HepG2 (cell line): ENCODE results near the gene ARHGAP29. TPM values are rescaled to one million over a fixed set of nuclear protein-coding genes. Genes with fewer than 3 reads are reported as not detected.

ENCODE experiments used
- BCL6 ChIP-seq: IDR thresholded peaks from 2 replicates; pipeline ENCODE4 v1.6.1; 2016; ENCODE audit warnings: missing genetic modification reagents, missing compliant biosample characterization
- FOXK1 ChIP-seq: sonication (generic); formaldehyde crosslinking; IDR thresholded peaks from 2 replicates; pipeline ENCODE4 v1.4.0; 2020; ENCODE audit warnings: low read depth, missing genetic modification reagents, borderline replicate concordance
- HCFC1 ChIP-seq: fragments of 150-350 bp; IDR thresholded peaks from 2 replicates; pipeline ENCODE4 v1.6.1; 2014; ENCODE audit warnings: low read depth, low read length
- JARID2 ChIP-seq: sonication (generic); formaldehyde crosslinking; IDR thresholded peaks from 2 replicates; pipeline ENCODE4 v1.8.1; 2023; ENCODE audit warnings: missing genetic modification reagents, inconsistent platforms; ENCODE audit not compliant: insufficient replicate concordance
- MED1 ChIP-seq: sonication (generic); formaldehyde crosslinking; IDR thresholded peaks from 2 replicates; pipeline ENCODE4 v1.4.0; 2020; ENCODE audit warnings: missing genetic modification reagents
- NFIB ChIP-seq: sonication (generic); formaldehyde crosslinking; IDR thresholded peaks from 2 replicates; pipeline ENCODE4 v1.9.0; 2021; ENCODE audit warnings: missing genetic modification reagents, mild to moderate bottlenecking, borderline replicate concordance
- PAF1 ChIP-seq: IDR thresholded peaks from 2 replicates; pipeline ENCODE4 v1.6.1; 2016; ENCODE audit warnings: missing genetic modification reagents, missing compliant biosample characterization
- PAX8 ChIP-seq: sonication (generic); formaldehyde crosslinking; IDR thresholded peaks from 2 replicates; pipeline ENCODE4 v1.8.0; 2022; ENCODE audit warnings: mild to moderate bottlenecking, missing genetic modification reagents, borderline replicate concordance
- SAFB2 ChIP-seq: sonication (generic); formaldehyde crosslinking; IDR thresholded peaks from 2 replicates; pipeline ENCODE4 v1.5.1; 2020; ENCODE audit warnings: missing genetic modification reagents, low read depth, mild to moderate bottlenecking, borderline replicate concordance
- SKIL ChIP-seq: sonication (generic); formaldehyde crosslinking; IDR thresholded peaks from 2 replicates; pipeline ENCODE4 v1.8.0; 2022; ENCODE audit warnings: missing genetic modification reagents, mild to moderate bottlenecking, moderate library complexity, borderline replicate concordance
- TGIF2 ChIP-seq: IDR thresholded peaks from 2 replicates; pipeline ENCODE4 v1.6.1; 2016; ENCODE audit warnings: control low read depth, missing compliant biosample characterization
- ZBTB2 ChIP-seq: sonication (generic); formaldehyde crosslinking; IDR thresholded peaks from 2 replicates; pipeline ENCODE4 v1.8.0; 2022; ENCODE audit warnings: low read depth, missing genetic modification reagents
- ZBTB3 ChIP-seq: sonication (generic); formaldehyde crosslinking; IDR thresholded peaks from 2 replicates; pipeline ENCODE4 v1.4.0; 2020; ENCODE audit warnings: low read depth, mild to moderate bottlenecking, moderate library complexity, missing genetic modification reagents, borderline replicate concordance
- ZNF101 ChIP-seq: sonication (generic); formaldehyde crosslinking; IDR thresholded peaks from 2 replicates; pipeline ENCODE4 v1.4.0; 2020; ENCODE audit warnings: mild to moderate bottlenecking, low read depth, missing genetic modification reagents, borderline replicate concordance
- ZNF180 ChIP-seq: sonication (generic); formaldehyde crosslinking; IDR thresholded peaks from 2 replicates; pipeline ENCODE4 v1.4.0; 2020; ENCODE audit warnings: low read depth, missing genetic modification reagents, borderline replicate concordance
- ZNF253 ChIP-seq: sonication (generic); formaldehyde crosslinking; IDR thresholded peaks from 2 replicates; pipeline ENCODE4 v1.8.0; 2022; ENCODE audit warnings: mild to moderate bottlenecking, missing genetic modification reagents, borderline replicate concordance
- ZNF263 ChIP-seq: sonication (generic); formaldehyde crosslinking; IDR thresholded peaks from 2 replicates; pipeline ENCODE4 v1.4.0; 2020; ENCODE audit warnings: missing genetic modification reagents
- ZNF335 ChIP-seq: sonication (generic); formaldehyde crosslinking; IDR thresholded peaks from 2 replicates; pipeline ENCODE4 v1.4.0; 2020; ENCODE audit warnings: missing genetic modification reagents
- ZNF350 ChIP-seq: sonication (generic); formaldehyde crosslinking; IDR thresholded peaks from 2 replicates; pipeline ENCODE4 v1.4.0; 2020; ENCODE audit warnings: mild to moderate bottlenecking, low read depth, missing genetic modification reagents, borderline replicate concordance
- ZNF460 ChIP-seq: sonication (generic); formaldehyde crosslinking; IDR thresholded peaks from 2 replicates; pipeline ENCODE4 v1.5.1; 2020; ENCODE audit warnings: missing genetic modification reagents, mild to moderate bottlenecking, borderline replicate concordance
- ZNF615 ChIP-seq: sonication (generic); formaldehyde crosslinking; IDR thresholded peaks from 2 replicates; pipeline ENCODE4 v1.5.0; 2020; ENCODE audit warnings: mild to moderate bottlenecking, missing genetic modification reagents, borderline replicate concordance
- ZNF879 ChIP-seq: sonication (generic); formaldehyde crosslinking; IDR thresholded peaks from 2 replicates; pipeline ENCODE4 v1.8.1; 2023; ENCODE audit warnings: missing genetic modification reagents
- polyA plus RNA-seq, 8 experiments: library from polyadenylated mRNA; depleted of rRNA in 3 of 8; stranded (reverse) in 7 of 8; unstranded in 1 of 8; fragments of >200 nt; fragmentation: Illumina TruSeq in 4 of 8; extraction: Trizol in 4 of 8; gene quantifications; 2 replicates each; pipeline versions ENCODE4 v1.2.1 to v1.2.3, GENCODE V29; 2011 to 2016; ENCODE audit warnings: low read depth in 4 of 8, missing spikeins in 1 of 8, mixed read lengths in 1 of 8; ENCODE audit not compliant: insufficient read depth in 1 of 8
- total RNA-seq, 5 experiments: library from RNA; depleted of rRNA; stranded (reverse); fragments of >200 nt; fragmentation: Illumina TruSeq; extraction: Trizol; gene quantifications; 2 replicates each; pipeline ENCODE4 v1.2.3, GENCODE V29; 2016; ENCODE audit warnings: low read depth in 1 of 5
- TF ChIP-seq, protein P1 (sequence below): sonication (generic); formaldehyde crosslinking; IDR thresholded peaks from 2 replicates; pipeline ENCODE4 v1.4.0; 2020; ENCODE audit warnings: missing genetic modification reagents, mild to moderate bottlenecking, borderline replicate concordance

Gene ARHGAP29
- total and polyA plus RNA-seq, 2 of the 13 experiments (the other 11 are each of a cell fraction or from before 2014, with no cell fraction given), result 12.8 to 18.3 TPM

- no peak for TF ChIP-seq ZNF263
- TF ChIP-seq TGIF2 (CRISPR knock-in tag), result no peak
- TF ChIP-seq ZNF101 (CRISPR knock-in tag), result no peak
- no peak for TF ChIP-seq NFIB (CRISPR knock-in tag)
- TF ChIP-seq, protein P1, sequence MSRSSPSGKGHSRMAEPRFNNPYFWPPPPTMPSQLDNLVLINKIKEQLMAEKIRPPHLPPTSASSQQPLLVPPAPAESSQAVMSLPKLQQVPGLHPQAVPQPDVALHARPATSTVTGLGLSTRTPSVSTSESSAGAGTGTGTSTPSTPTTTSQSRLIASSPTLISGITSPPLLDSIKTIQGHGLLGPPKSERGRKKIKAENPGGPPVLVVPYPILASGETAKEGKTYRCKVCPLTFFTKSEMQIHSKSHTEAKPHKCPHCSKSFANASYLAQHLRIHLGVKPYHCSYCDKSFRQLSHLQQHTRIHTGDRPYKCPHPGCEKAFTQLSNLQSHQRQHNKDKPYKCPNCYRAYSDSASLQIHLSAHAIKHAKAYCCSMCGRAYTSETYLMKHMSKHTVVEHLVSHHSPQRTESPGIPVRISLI, result no peak
- no peak for TF ChIP-seq ZNF615 (CRISPR knock-in tag)
- TF ChIP-seq ZNF335 (CRISPR knock-in tag), result no peak
- no peak for TF ChIP-seq ZNF460 (CRISPR knock-in tag)
- no peak for TF ChIP-seq PAX8 (CRISPR knock-in tag)
- no peak for TF ChIP-seq JARID2 (CRISPR knock-in tag)
- no peak for TF ChIP-seq FOXK1 (CRISPR knock-in tag)
- TF ChIP-seq HCFC1, result no peak
- no peak for TF ChIP-seq BCL6
- 0 out of 2 replicates have a peak, but pooled peaks have one; percentile 24 for TF ChIP-seq ZNF350 (CRISPR knock-in tag)
- no peak for TF ChIP-seq ZNF253
- no peak for TF ChIP-seq ZNF180
- TF ChIP-seq SKIL (CRISPR knock-in tag), result no peak
- peak; percentile 70; the same call in 1 of the 2 replicates for TF ChIP-seq SAFB2 (CRISPR knock-in tag)
- TF ChIP-seq ZBTB2 (CRISPR knock-in tag), result no peak; the same call in 1 of the 2 replicates
- no peak for TF ChIP-seq PAF1 (CRISPR knock-in tag)
- TF ChIP-seq ZNF879 (CRISPR knock-in tag), result no peak
- TF ChIP-seq ZBTB3 (CRISPR knock-in tag), result no peak
- peak; percentile 34; the same call in 1 of the 2 replicates for TF ChIP-seq MED1 (CRISPR knock-in tag)
Observed at GRCh38 chr1:94237291-94238226, at the start of gene ARHGAP29 (continued).
